Measurements from ENCODE around the gene KREMEN1. TPM values are rescaled to one million over a fixed set of nuclear protein-coding genes. Genes with fewer than 3 reads are reported as not detected.

Gene KREMEN1
- polyA plus RNA-seq, 1 donor: 107 TPM

DNA sequence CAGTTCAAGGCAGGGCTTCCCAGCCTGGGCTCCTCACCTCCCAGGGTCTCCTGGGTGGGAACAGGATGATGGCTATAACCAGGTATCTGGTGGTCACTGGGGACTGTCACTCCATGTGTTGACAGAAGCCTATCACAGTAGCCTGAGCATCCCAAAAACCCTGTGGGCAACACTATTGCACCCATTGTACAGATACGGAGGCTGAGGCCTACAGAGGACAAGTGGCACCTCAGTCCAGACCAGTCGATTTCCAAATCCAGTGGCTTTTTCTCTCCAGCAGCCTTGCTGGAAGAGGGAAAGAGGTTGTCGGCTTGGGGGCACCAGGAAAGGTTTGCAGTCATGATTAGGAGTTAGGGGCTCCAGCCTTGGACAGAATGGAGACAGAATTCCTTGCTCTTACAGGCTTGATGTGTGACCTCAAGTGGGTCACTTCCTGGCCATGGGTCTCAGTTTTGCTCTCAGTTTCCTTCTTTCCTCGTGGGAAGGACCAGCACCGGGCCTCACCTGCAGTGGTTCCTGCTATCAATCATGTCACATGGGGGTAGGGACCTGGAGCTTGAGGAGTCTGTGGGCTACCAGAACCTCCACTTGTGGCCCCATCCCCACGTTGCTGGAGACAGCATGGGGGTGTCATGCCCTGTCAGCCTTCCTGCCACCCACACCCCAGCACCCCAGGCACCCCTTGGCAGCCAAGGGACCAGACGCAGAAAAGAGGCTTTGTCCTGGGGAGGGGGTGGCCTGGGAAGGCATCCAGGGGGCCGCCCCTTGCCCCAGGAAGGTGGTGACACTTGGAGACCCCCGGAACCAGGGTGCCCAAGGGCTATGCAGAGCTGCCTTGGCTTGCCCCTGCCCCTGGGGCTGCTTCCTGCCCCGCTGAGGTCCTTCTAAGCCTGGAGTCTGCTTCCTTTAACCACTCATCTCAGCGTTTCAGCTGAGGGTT lies 135.0 kb downstream of the KREMEN1 start:
- no peak for DNase-seq

DNA sequence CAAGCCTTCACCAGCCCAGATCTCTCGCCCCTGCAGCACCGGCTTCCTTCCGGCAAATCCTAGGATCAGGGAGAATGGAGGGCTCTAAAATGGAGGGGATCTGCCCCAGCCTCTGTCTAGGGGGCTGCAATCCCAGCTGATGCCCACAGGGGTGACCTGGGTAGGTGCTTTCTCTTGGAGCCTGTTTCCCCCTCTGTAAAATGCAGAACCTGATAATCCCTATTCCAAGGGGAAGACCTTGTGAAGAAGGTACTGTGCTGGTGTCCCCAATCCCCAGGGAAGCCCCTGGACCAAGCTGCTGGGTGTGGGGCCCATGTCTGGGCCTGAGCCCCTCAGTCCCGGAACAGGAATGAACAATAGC lies 135.6 kb downstream of the KREMEN1 start:
- no peak for DNase-seq

DNA sequence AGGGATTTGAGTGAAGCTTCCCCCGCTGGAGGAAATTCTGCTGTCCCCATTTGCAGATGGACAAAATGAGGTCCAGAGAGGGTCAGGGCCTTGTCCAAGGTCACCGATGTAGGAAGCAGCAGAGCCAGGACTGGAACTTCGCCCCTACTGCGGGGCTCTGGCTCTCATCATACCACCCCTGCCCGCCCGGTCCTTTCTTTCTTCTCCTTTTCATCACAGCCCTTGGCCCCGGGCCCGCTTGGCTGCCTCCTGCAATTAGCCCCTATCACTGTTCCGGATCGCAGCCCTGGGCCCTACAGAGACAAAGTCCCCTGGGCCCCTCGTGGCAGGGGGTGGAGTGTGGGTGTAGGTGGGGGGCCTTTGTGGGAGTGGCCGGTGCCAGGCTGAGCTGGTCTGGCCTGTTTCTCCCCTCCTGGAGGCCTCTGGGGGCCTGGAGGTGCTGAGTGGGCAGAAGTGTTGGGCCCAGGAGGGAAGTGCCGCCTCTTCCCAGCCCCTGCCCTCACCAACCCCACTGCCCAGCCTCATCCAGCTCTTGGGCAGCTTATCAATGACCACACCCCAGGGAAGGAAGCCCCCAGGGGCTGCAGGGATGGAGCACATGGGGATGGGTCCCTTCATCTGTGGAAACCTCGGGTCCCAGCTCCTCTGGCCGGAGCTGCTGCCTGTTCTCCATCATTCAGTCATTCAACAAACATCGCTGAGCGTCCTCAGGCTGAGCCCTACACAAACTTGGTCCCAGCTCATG lies 136.2 kb downstream of the KREMEN1 start:
- no peak for DNase-seq

DNA sequence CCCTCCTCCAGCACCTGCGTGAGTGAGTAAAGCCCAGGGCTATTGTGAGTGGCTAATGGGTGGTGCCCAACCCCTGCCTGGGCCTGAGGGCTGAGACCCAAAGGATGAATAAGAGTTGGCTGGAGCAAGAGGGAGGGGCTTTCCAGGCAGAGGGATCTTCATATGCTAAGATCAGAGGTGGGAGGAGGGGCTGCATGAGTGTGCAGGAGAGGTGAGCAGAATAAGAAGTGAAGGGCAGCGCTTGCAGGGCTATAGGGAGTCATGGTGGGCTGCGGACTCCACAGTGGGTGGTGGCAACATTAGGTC lies 136.7 kb downstream of the KREMEN1 start:
- no peak for DNase-seq

DNA sequence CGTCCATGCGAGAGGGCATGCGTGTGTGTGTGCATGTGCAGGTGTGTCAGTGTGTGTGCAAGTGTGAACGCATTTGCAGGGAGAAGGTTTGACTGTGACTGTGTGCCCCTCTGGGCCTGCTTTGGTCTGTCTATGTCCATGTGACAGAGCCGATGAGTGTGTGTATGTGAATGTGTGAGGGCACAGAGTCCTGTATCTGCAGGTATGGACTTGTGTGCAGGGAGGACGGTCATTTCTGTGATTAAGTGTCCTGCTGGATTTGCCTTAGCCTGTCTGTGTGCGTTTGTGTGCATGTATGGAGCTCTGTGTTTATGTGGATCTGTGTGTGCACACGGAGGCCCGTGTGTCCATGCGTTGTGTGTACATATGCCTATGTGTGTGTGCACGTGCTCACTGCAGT lies 138.2 kb downstream of the KREMEN1 start:
- no peak for DNase-seq

DNA sequence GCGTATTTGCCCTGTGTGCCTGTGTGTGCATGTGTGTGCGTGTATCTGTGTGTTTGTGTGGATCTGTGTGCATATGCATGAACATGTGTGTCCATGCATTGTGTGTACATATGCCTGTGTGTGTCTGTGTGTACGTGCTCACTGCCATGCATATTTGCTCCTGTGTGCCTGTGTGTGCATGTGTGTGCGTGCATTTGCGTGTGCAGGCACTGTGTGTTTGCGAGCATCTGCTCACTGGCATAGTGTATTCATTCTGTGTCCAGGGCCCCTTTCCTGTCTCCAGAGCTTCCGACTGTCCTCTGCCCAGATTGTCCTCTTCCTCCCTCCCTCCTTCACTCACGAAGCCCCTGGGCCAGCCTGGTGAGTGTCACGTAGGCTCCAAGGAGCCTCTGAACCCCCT lies 138.6 kb downstream of the KREMEN1 start:
- no peak for DNase-seq

DNA sequence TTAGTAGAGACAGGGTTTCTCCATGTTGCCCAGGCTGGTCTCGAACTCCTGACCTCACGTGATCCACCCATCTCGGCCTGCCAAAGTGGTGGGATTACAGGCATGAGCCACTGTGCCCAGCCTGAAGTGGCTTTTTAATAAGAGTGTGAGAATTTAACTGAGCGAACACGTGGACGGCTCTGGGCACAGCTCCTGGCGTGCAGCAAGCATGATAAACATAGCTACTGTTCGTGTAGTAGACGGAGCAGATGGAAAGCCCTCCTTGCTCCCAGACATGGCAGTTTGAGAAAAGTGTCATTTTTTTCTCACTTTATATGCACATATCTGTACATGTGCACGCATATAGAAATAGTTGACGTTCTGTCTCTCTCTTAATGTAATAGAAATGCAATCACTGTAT lies 139.9 kb downstream of the KREMEN1 start:
- no peak for DNase-seq

DNA sequence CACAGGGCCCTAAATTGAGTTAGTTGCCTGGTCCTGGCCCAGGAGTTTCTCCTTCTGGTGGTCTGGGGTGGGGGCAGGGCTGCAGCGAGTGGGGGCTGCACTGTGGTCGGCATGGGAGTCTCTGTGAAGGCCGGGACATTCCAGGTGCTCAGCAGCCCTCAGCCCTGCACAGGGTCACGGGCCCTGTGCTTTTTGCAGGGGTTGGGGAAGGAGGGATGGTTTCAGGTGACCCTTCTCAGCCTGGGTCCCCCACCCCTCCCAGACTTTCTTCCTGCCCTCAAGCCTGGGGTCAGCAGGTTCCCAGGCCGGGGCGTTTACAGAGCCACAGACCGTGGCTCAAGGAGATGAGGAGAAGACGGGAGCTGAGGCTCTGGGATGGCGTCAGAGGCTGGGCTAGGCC lies 140.7 kb downstream of the KREMEN1 start:
- DNase-seq: no peak

DNA sequence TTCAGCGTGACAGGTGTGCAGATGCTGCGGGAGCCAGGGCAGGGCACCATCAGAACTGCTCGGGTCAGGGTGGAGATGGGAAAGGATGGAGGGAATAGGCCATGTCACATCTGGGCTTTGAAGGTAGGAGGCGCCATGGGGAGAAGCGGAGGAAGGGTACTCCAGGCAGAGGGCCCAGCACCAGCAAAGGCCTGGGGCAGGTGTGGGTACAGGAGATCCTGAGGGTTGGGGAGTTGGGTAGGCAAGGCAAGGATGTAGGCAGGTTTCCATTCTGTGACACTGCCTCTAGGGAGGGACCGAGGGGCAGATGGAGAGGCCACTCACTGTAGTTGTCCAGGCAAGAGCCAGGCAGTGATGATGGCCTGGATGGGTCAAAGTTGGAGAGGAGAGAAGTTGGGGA lies 141.4 kb downstream of the KREMEN1 start:
- DNase-seq: no peak

DNA sequence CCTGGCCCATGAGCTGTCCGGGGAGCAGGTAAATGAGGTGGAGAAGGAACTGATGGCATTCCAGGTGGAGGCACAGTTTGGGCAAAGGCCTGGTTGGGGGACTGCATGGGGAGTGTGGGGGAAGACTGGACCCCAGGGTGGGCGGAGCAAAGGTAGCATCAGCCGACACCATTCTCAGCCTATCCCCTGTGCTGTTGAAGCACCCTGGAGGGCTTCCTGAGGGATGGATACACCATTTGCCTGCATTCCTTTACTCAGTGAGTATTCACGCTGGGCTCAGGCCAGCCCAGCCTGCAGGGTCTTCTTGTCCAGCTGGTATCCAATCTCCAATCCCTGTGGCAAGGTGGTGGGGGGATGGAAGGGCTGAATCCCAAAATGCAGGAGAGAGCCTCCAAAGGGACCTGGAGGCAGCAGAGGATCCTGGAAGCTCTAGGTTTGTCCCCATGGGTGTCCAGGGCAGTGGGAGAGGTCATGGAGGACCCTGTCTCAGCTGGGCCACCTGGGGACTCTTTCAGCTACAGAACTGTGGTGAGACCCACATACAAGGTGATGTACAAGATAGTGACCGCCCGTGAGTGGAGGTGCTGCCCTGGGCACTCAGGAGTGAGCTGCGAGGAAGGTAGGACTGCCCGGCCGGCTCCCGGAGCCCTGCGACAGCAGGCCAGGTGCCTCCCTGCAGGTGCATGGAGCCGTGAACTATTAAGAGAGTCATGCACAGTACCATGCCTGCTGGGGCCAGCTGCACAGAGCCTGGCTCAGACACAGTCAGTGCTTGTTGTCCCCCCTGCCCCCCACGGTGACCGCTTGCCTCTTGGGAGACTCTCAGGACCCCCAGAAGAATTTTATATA lies 142.4 kb downstream of the KREMEN1 start:
- DNase-seq: no peak

DNA sequence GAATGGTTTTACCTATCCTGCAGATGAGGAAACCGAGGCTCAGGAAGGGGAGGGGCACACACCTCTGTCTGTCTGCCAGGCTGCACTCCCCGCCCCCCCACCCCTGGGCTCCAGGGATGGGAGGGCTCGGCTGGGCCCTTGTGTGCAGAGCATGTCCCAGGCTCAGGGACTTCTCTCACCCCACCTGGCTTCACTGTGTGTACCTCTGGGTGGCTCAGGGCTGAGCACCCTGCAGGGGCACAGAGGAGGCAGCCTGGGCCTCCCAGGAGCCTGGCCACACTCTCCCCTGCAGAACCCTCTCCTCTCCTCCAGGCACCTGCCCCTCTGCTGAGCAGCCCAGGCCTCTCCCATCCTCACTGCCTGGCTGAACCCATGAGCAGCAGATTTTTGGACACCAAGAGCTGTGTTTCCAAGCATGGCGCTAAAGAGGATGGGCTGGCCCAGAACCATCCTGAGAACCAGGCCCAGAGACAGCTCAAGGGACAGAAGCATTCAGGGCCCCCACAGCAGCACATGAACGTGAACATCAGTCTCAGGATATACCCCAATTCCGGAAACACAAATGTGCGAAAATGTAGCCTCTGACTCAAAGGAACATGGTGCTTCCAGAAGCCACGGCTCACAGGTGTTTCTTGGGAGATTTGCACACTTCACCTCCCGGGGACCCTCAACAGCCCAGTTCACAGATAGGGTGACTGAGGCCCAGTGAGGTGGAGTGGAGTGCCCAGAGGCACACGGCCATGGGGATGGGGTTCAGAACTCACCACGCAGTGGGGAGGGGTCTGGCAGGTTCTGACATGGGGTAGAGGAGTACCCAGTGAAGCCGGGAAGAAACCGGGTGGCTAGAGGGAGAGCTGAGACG lies 143.4 kb downstream of the KREMEN1 start:
- DNase-seq: no peak

DNA sequence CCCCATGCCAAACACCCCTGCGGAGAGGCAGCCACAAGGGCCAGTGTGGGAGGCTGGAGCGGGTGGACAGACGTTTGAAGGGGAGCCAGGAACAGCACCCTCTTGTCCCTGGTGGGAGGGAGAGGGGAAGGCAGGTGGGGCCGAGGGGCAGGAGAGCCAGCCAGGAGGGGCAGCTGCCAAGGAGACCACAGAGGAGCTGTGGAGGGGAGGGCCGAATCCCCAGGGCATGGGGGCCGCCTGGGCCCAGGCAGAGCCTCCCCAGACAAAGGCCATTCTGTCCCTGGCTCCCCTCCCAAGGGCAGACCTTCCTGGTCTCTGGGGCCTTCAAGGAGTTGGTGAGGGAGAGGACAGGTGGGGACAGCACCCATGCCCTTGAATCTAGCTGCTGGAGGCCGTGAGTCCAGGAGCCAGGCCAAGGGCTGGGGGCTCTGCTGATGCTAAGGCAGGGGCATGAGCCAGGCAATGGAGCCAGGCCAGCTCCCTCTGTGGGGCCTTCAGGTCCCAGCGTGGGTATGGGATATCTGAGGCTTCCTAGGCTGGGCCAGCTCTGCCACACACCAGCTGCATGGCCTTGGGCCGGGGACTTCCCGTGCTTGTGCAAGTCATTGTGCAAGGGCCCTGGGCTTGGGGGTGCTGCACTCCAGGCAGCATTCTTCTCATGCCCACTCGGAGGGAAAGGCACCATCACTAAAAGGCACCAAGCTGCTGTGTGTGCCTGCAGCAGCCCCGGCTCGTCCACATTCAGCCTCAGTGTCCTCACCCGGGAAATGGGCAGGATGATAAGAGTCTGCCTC lies 144.2 kb downstream of the KREMEN1 start:
- DNase-seq: no peak

Other genes starting within 250 kb of the KREMEN1 start
- gene ZNRF3, start 189.5 kb upstream of the KREMEN1 start, polyA plus RNA-seq (ENCODE audit: insufficient read length): 11.7 TPM
- 2.2 TPM for gene C22orf31, start 11.2 kb upstream of the KREMEN1 start, polyA plus RNA-seq (ENCODE audit: insufficient read length)
- gene EMID1, start 132.9 kb downstream of the KREMEN1 start, polyA plus RNA-seq (ENCODE audit: insufficient read length): 8.4 TPM
- 22.6 TPM for gene RHBDD3, start 194.9 kb downstream of the KREMEN1 start, polyA plus RNA-seq (ENCODE audit: insufficient read length)
- 180 TPM for gene EWSR1, start 195.2 kb downstream of the KREMEN1 start, polyA plus RNA-seq (ENCODE audit: insufficient read length)
- 12.9 TPM for gene GAS2L1, start 233.6 kb downstream of the KREMEN1 start, polyA plus RNA-seq (ENCODE audit: insufficient read length)
- 1.7 TPM for gene RASL10A, start 242.7 kb downstream of the KREMEN1 start, polyA plus RNA-seq (ENCODE audit: insufficient read length)

Data from hindlimb muscle (tissue), 1 donor.